A549 (cell line): Measurements from ENCODE around the gene SLC66A2. TPM values are rescaled to one million over a fixed set of nuclear protein-coding genes. Genes with fewer than 3 reads are reported as not detected.

Experiments used
- ATAC-seq, 2 experiments: fragments of 200-7000 bp in 1 of 2; fragments of >200 bp in 1 of 2; cut with Nextera tagmentation in 1 of 2; cut with Tn5 transposase in 1 of 2; 3 replicates each; pipeline versions ENCODE4 v1.8.0 to v1.9.1; 2018 to 2020; ENCODE audit warnings: mild to moderate bottlenecking in 1 of 2, moderate library complexity in 1 of 2
- CTCF ChIA-PET: fragments of 300-600 bp; sonication (Branson Sonifier 250); formaldehyde crosslinking; extraction: SDS; loops from one replicate; lab custom pipeline; 2021; ENCODE audit warnings: antibody characterized with exemption, inconsistent platforms; lab: Yijun Ruan, JAX
- POLR2A ChIA-PET: fragments of 350-600 bp; formaldehyde crosslinking; extraction: SDS; loops from one replicate; lab custom pipeline; 2021; ENCODE audit warnings: antibody characterized with exemption, inconsistent platforms; lab: Yijun Ruan, JAX
- DNase-seq, 2 experiments: peaks; one replicate each; pipeline versions ENCODE4 v3.0.0 to v3.0.0-alpha.2; 2011 to 2016; ENCODE audit warnings: low read depth in 1 of 2, low spot score in 1 of 2
- FAIRE-seq: peaks from 2 replicates; lab custom pipeline; 2011; peaks lifted over from hg19 to GRCh38; lab: Jason Lieb, UNC
- H3K27ac ChIP-seq, 2 experiments: fragments of >200 bp; sonication (Bioruptor Twin); formaldehyde crosslinking; 3 replicates each; pipeline ENCODE4 v1.5.1; 2016 to 2017
- H3K4me1 ChIP-seq: fragments of >200 bp; sonication (Bioruptor Twin); formaldehyde crosslinking; 3 replicates; pipeline ENCODE4 v1.6.1; 2016
- H3K4me2 ChIP-seq: fragments of >200 bp; sonication (Bioruptor Twin); formaldehyde crosslinking; 3 replicates; pipeline ENCODE4 v1.6.1; 2016
- H3K4me3 ChIP-seq: fragments of >200 bp; sonication (Bioruptor Twin); formaldehyde crosslinking; 3 replicates; pipeline ENCODE4 v1.5.1; 2016
- H3K9me3 ChIP-seq: fragments of >200 bp; sonication (Bioruptor Twin); formaldehyde crosslinking; 3 replicates; pipeline ENCODE4 v1.6.1; 2016
- CBX8 ChIP-seq: fragments of 200-600 bp; sonication (generic); IDR thresholded peaks from 2 replicates; pipeline ENCODE4 v1.6.1; 2016
- CEBPB ChIP-seq, 2 experiments: fragments of >200 bp in 1 of 2; sonication (Bioruptor Twin) in 1 of 2; formaldehyde crosslinking in 1 of 2; IDR thresholded peaks; 2 replicates each; pipeline ENCODE4 v1.6.1; 2012 to 2016
- CHD4 ChIP-seq: fragments of 200-600 bp; sonication (generic); IDR thresholded peaks from 2 replicates; pipeline ENCODE4 v1.6.1; 2016; ENCODE audit warnings: antibody characterized with exemption, mild to moderate bottlenecking, borderline replicate concordance
- EHF ChIP-seq: fragments of 250-450 bp; sonication (Bioruptor Pico); IDR thresholded peaks from 2 replicates; pipeline ENCODE4 v1.5.0; 2020; ENCODE audit warnings: mild to moderate bottlenecking
- EHMT2 ChIP-seq: fragments of 200-600 bp; sonication (generic); IDR thresholded peaks from 2 replicates; pipeline ENCODE4 v1.6.1; 2016; ENCODE audit warnings: antibody characterized with exemption, low read depth, mild to moderate bottlenecking, moderate library complexity
- HDAC2 ChIP-seq: fragments of 200-600 bp; sonication (generic); IDR thresholded peaks from 2 replicates; pipeline ENCODE4 v1.6.1; 2016
- HEYL ChIP-seq: fragments of 250-450 bp; sonication (Bioruptor Pico); IDR thresholded peaks from 2 replicates; pipeline ENCODE4 v1.8.0; 2021; ENCODE audit warnings: mild to moderate bottlenecking, moderate library complexity
- HOXB5 ChIP-seq: fragments of 250-450 bp; sonication (Bioruptor Pico); IDR thresholded peaks from 2 replicates; pipeline ENCODE4 v1.5.0; 2020; ENCODE audit warnings: mild to moderate bottlenecking, moderate library complexity
- MAFK ChIP-seq: fragments of 450-650 bp; IDR thresholded peaks from 2 replicates; pipeline ENCODE4 v1.6.1; 2014; ENCODE audit not compliant: partially characterized antibody
- MAZ ChIP-seq: fragments of 150-350 bp; IDR thresholded peaks from 2 replicates; pipeline ENCODE4 v1.6.1; 2014; ENCODE audit warnings: antibody characterized with exemption, low read depth, low read length, borderline replicate concordance
- NR3C1 ChIP-seq: fragments of >200 bp; sonication (Bioruptor Twin); formaldehyde crosslinking; IDR thresholded peaks from 3 replicates; pipeline ENCODE4 v1.6.1; 2017
- PBX3 ChIP-seq: IDR thresholded peaks from 2 replicates; pipeline ENCODE4 v1.6.1; 2012
- PHF8 ChIP-seq: fragments of 200-600 bp; sonication (generic); IDR thresholded peaks from 2 replicates; pipeline ENCODE4 v1.6.1; 2016; ENCODE audit warnings: low read depth, mild to moderate bottlenecking, antibody characterized with exemption, moderate library complexity, borderline replicate concordance
- POLR2A ChIP-seq: IDR thresholded peaks from 2 replicates; pipeline ENCODE4 v1.6.1; 2012; ENCODE audit warnings: mild to moderate bottlenecking, low read length
- POLR2AphosphoS2 ChIP-seq: conservative IDR thresholded peaks from 2 replicates; pipeline ENCODE4 v1.6.1; 2012; ENCODE audit warnings: low read length, improper control_type of control experiment, inconsistent platforms
- RAD21 ChIP-seq, 2 experiments: fragments of >200 bp in 1 of 2; sonication (Bioruptor Twin) in 1 of 2; formaldehyde crosslinking in 1 of 2; IDR thresholded peaks in 1 of 2; conservative IDR thresholded peaks in 1 of 2; 2 replicates in 1 of 2; 3 replicates in 1 of 2; pipeline ENCODE4 v1.6.1; 2012 to 2018; ENCODE audit warnings: inconsistent platforms in 1 of 2
- RCOR1 ChIP-seq: fragments of 150-350 bp; IDR thresholded peaks from 2 replicates; pipeline ENCODE4 v1.6.1; 2014; ENCODE audit warnings: antibody characterized with exemption, low read length, low read depth
- RNF2 ChIP-seq: fragments of 200-600 bp; sonication (generic); IDR thresholded peaks from 2 replicates; pipeline ENCODE4 v1.6.1; 2016; ENCODE audit warnings: low read depth, mild to moderate bottlenecking, antibody characterized with exemption, moderate library complexity, borderline replicate concordance
- TFCP2L1 ChIP-seq: fragments of 250-450 bp; sonication (Bioruptor Pico); IDR thresholded peaks from 2 replicates; pipeline ENCODE4 v1.5.0; 2021; ENCODE audit warnings: mild to moderate bottlenecking
- ZC3H11A ChIP-seq: fragments of 450-650 bp; IDR thresholded peaks from 2 replicates; pipeline ENCODE4 v1.6.1; 2014; ENCODE audit warnings: antibody characterized with exemption, mild to moderate bottlenecking
- ZFP36 ChIP-seq: fragments of 450-650 bp; IDR thresholded peaks from 2 replicates; pipeline ENCODE4 v1.6.1; 2014; ENCODE audit warnings: borderline replicate concordance; ENCODE audit not compliant: partially characterized antibody
- WGBS: methylation state at CpG from one replicate; pipeline ENCODE4 v1.1.6; 2017; ENCODE audit errors: missing lambda C conversion rate; 5-methylcytosine and 5-hydroxymethylcytosine counted together
- polyA plus RNA-seq, 4 experiments: library from polyadenylated mRNA; depleted of rRNA in 3 of 4; stranded (reverse); fragments of >200 nt; fragmentation: RNase III in 1 of 4; extraction: RNeasy Plus Mini Kit Qiagen cat#74134 plus additional on column Dnase treatment in 1 of 4; gene quantifications; 2 replicates in 3 of 4; 3 replicates in 1 of 4; pipeline ENCODE4 v1.2.3, GENCODE V29; 2011 to 2017
- TF ChIP-seq, protein P1 (sequence below): fragments of 150-350 bp; IDR thresholded peaks from 2 replicates; pipeline ENCODE4 v1.6.1; 2014; ENCODE audit warnings: low read depth, mild to moderate bottlenecking, low read length
- TF ChIP-seq, protein P2 (sequence below): fragments of 250-450 bp; sonication (Bioruptor Pico); IDR thresholded peaks from 2 replicates; pipeline ENCODE4 v1.5.0; 2020; ENCODE audit warnings: low read depth, mild to moderate bottlenecking, moderate library complexity

Gene SLC66A2
- polyA plus RNA-seq, 2 of the 4 experiments (the other 2 are of a cell fraction) = 4.8 to 11.5 TPM

GRCh38 chr18:79871481-79872091, 79.9 kb downstream of the SLC66A2 start:
- ATAC-seq = no peak
- H3K9me3 ChIP-seq = no peaks in the 10 kb centered on the region
- CTCF ChIA-PET = interaction anchor here (0.7 to 1.0 kb wide), 2 partner anchors 8 to 55 kb away, joined by 3 read pairs; no protein-coding TSS in a partner anchor
- POLR2A ChIA-PET = no interaction called here
- no peak overlapping the region for H3K27ac ChIP-seq
- no peak for DNase-seq
- no peaks in the 10 kb centered on the region for H3K4me1 ChIP-seq
- WGBS = 74% methylated on average over 22 of the region's 33 CpGs
- H3K4me2 ChIP-seq = no peak overlapping the region
- H3K4me3 ChIP-seq = no peak overlapping the region
- no peak for FAIRE-seq
- TF ChIP-seq, protein P1, sequence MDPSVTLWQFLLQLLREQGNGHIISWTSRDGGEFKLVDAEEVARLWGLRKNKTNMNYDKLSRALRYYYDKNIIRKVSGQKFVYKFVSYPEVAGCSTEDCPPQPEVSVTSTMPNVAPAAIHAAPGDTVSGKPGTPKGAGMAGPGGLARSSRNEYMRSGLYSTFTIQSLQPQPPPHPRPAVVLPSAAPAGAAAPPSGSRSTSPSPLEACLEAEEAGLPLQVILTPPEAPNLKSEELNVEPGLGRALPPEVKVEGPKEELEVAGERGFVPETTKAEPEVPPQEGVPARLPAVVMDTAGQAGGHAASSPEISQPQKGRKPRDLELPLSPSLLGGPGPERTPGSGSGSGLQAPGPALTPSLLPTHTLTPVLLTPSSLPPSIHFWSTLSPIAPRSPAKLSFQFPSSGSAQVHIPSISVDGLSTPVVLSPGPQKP = no peak
- TF ChIP-seq ZC3H11A (no peak), CHD4 (no peak), HDAC2 (no peak), HEYL (no peak), CBX8 (no peak), HOXB5 (no peak), EHF (CRISPR knock-in tag) (no peak), MAFK (no peak), TFCP2L1 (CRISPR knock-in tag) (no peak), RNF2 (no peak), PHF8 (no peak), POLR2AphosphoS2 (no peak)

- WGBS = 59% methylated on average over 9 of the region's 17 CpGs
- CTCF ChIA-PET = no interaction called here
Observed at GRCh38 chr18:79871026-79871390, 80.4 kb downstream of the SLC66A2 start.

More at GRCh38 chr18:79871026-79871390, 80.4 kb downstream of the SLC66A2 start:
- Histone ChIP-seq H3K4me1 (no peaks in the 10 kb centered on the region), H3K27ac (no peak overlapping the region), H3K9me3 (no peaks in the 10 kb centered on the region), H3K4me3 (no peak overlapping the region), H3K4me2 (no peak overlapping the region)
- FAIRE-seq (no peak), DNase-seq (no peak), ATAC-seq (no peak)
- POLR2A ChIA-PET = no interaction called here
- TF ChIP-seq TFCP2L1 (CRISPR knock-in tag) (no peak), RCOR1 (no peak), POLR2A (no peak), NR3C1 (no peak), RAD21 (conservative IDR thresholded peaks at IDR 0.05 in 1 of 2, IDR thresholded peaks at IDR 0.05 in 1 of 2) (no peak), EHMT2 (no peak), ZFP36 (no peak), CEBPB (IDR thresholded peaks at IDR 0.05) (no peak), PHF8 (no peak), PBX3 (no peak), MAZ (no peak), POLR2AphosphoS2 (no peak), HEYL (no peak)
- TF ChIP-seq, protein P2, sequence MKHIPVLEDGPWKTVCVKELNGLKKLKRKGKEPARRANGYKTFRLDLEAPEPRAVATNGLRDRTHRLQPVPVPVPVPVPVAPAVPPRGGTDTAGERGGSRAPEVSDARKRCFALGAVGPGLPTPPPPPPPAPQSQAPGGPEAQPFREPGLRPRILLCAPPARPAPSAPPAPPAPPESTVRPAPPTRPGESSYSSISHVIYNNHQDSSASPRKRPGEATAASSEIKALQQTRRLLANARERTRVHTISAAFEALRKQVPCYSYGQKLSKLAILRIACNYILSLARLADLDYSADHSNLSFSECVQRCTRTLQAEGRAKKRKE (CRISPR knock-in tag) = no peak
